Ecto neural progenitor cell (in vitro differentiated cells): ENCODE results near the gene DIMT1.

Source experiments
- DNase-seq: peaks from one replicate; pipeline ENCODE4 v3.0.0-alpha.2; 2018; ENCODE audit warnings: low spot score

DIMT1 gene

GRCh38 chr5:62403411-62404250 lies at the start of gene DIMT1:
DIMT1 (minus strand) TSS chr5:62403905; CDS start chr5:62403772, 133 bp downstream.
- peak; percentile 95 for DNase-seq

DNA sequence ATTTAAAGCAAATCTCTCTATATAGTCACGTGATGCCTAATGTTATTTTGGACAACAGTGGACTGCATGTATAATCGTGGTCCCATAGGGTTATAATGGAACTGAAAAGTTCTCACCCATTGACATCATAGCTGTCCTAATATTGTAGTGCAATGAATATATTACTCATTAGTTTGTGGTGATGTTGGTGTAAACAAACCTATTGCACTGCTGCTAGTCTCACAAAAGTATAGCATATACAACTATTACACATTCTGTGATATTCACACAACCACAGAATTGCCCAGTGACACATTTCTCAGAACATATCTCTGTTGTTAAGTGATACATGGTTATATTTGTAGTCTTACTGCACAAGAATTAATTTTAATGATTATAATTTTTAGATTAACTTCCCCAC lies 46.6 kb upstream of the DIMT1 start:
- DNase-seq: no peak

- DNase-seq: no peak
These were observed 44.8 kb upstream of the DIMT1 start for GRCh38 chr5:62448528-62448927.

DNA sequence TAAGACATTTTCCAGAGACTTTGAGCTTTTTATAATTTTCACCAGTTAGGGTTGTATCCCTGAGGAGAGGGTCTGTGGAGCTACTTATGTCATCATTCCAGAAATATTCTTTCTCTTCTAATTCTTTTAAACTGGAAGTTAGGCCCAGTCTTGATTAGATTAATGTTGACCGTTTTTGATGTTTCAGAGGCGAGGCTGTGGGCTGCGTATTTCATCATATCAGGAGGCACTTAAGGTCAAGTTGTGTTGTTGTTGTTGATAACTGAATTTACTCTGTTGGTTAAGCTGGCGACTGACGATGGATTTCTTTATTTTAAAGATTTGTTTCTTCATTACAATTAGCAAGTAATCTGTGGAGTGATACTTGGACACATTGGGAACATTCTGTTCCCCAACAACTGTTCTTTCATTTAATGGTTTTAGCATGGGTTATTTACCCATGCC lies 28.9 kb upstream of the DIMT1 start:
- no peak for DNase-seq

- DNase-seq: no peak
These were observed 28.3 kb upstream of the DIMT1 start for GRCh38 chr5:62431735-62432620.

- DNase-seq: no peak
These were observed 21.1 kb upstream of the DIMT1 start for GRCh38 chr5:62424763-62425162.

- no peak for DNase-seq
These were observed 17.7 kb upstream of the DIMT1 start for GRCh38 chr5:62421414-62421813.

- no peak for DNase-seq
These were observed 15.9 kb upstream of the DIMT1 start for GRCh38 chr5:62419609-62420008.

GRCh38 chr5:62418462-62419076 lies 14.9 kb upstream of the DIMT1 start:
- DNase-seq: no peak

DNA sequence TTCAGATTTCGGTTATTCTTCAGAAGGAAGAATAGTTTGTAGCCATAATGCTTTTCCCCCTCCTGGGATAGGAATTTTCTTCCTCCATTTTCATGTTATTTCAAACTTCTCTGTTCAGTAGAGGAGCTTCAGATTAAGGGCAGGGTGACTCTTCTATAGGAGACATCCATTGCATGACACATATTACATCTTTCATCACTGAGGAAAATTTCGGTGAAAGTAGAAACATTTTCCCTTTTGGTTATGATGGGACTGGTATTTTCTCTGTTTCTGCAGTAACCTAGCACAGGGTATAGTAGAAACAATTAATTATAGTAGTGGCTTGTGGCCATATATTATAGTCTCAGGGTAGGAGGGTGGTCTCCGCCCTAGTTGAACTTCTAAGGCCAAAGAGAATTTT lies 10.0 kb upstream of the DIMT1 start:
- DNase-seq: no peak

DNA sequence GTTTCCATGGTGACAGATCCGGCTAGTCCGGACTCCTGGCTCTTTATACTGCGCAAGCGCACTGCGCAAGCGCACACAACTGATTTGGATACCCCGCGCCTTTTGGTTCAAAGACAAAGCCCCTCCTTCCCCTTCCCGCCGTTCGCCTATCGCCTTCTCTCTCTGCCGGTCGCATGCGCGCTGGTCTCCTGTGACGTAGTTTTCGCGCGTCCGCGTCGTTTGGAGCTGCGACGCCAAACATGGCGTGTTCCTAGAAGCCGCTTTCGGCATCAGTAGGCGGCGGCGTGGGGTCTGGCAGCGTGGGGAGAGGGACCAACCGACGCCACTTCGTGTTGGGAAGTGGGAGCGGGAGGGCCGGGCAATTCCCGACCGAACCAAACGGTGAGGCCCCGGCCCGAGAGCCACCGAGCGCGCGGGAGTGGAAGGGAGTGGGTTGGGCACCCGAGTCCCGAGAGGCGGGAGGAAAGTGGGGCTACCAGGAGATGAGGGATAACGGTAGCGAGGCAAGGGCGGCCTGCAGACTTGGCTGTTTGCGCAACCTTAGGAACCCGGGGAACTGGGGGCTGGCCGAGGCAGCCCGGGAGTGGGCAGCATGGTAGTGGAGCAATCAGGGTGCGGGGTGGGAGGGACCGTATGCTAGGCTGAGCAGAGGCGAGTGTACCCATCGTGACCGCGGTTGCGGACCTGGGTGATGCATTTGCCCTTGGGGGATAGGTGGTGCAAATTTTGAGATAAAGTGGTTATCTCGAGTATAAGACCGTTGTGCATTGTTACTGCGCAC lies 9.0 kb upstream of the DIMT1 start, which contains the start of gene IPO11:
IPO11 (plus strand) TSS at position 215 of the 781 bp plus-strand sequence. CDS start 24,517 bp downstream, outside the sequence.
- peak; percentile 99 for DNase-seq

DNA sequence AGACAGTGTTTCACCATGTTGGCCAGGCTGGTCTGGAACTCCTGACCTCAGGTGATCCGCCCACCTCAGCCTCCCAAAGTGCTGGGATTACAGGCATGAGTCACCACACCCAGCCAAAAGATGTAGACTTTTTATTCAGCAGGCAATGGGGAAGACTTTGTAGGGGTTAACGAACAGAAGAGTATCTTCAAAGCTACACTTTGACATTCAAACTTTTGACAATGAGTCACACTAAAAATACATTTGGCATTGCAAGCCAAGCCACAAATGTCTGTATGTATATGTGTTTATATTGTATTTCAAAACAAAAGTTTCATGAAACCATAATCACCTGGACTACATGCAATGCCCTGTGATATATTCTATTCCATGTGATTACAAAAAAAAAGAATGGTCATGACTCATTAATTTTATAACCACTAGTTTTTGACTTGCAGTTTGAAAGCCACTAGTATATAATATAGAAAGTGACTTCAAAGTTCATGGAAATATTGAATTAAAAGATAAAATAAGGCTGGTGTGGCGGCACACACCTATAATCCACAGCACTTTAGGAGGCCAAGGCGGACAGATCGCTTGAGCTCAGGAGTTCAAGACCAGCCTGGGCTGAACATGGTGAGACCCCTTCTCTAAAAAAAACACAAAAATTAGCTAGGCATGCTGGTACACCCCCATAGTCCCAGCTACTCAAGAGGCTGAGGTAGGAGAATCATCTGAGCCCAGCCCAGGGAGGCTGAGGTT lies 8.3 kb downstream of the DIMT1 start:
- no peak for DNase-seq

GRCh38 chr5:62386824-62387223 lies 16.9 kb downstream of the DIMT1 start:
- DNase-seq: no peak

- no peak for DNase-seq
These were observed 17.8 kb downstream of the DIMT1 start for GRCh38 chr5:62385816-62386400.

DNA sequence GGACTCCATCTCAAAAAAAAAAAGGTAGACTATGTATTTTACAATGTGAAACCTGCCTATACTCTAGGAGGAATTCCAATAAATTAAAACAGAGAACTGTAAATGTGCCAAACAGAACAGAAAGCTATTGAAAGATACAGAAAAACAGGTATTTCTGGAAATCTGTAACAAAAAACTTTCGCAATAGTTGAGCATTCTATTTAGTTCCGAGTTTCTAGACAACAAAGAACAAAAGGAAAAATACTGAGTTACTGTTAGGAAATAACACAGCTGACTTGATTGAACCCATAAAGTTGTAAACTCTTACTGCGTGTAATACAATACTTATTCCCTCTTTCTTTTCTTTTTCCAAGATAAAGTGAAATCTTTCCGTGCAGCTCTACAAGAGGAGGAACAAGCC lies 18.6 kb downstream of the DIMT1 start:
- no peak for DNase-seq

GRCh38 chr5:62376064-62376463 lies 27.6 kb downstream of the DIMT1 start:
- no peak for DNase-seq

- DNase-seq: no peak
These were observed 28.1 kb downstream of the DIMT1 start for GRCh38 chr5:62375627-62376026.

DNA sequence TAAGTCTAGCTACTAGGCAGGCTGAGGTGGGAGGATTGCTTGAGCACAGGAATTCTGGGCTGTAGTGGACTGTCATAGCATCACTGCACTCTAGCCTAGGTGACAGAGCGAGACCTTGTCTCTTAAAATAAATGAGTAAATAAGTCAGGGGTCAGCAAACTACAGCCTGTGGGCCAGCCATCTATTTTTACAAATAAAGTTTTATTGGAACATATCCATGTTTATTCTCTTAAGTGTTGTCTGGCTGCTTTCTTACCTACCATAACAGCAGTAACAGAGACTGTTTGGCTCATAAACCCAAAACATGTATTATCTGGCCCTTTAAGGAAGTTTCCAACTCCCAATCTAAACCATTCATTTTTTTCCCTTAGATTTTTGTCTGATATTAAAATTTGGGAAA lies 29.6 kb downstream of the DIMT1 start:
- no peak for DNase-seq

- DNase-seq: no peak
These were observed 30.3 kb downstream of the DIMT1 start for GRCh38 chr5:62373382-62373781.

DNA sequence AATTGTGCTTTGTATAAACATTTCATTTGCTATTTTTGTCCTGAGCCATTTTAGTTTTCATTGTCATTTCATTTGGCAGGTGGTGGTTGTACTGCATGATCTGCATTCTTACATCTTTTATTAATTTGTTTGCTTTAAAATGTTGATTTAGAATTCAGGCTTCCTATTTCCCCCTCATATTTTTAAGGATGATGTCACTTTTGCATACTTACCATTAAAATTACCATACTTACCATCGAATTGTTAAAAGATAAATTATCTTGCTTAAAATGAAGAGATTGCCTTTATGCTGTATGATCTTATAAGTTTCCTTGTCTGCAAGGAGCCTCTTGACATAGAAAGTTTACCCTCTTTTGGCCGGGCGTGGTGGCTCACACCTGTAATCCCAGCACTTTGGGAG lies 31.1 kb downstream of the DIMT1 start:
- no peak for DNase-seq

- DNase-seq: no peak
These were observed 32.3 kb downstream of the DIMT1 start for GRCh38 chr5:62371409-62371808.
